Stomach (tissue), 9 donors: ENCODE results near the gene BRMS1L. TPM values are rescaled to one million over a fixed set of nuclear protein-coding genes. Genes with fewer than 3 reads are reported as not detected.

Experiments used
- DNase-seq, 2 donors: peaks; one replicate each; pipeline versions ENCODE4 v3.0.0 to v3.0.0-alpha.2; 2013 to 2019
- H3K27ac ChIP-seq, 5 donors: fragments of 200-600 bp in 4 of 5; sonication (generic) in 4 of 5; one replicate each; pipeline ENCODE4 v1.5.1; 2013 to 2019; ENCODE audit warnings: mild to moderate bottlenecking in 1 of 5, moderate library complexity in 1 of 5
- H3K27me3 ChIP-seq, 3 donors: fragments of 200-600 bp; sonication (generic); one replicate each; pipeline ENCODE4 v1.5.1; 2017 to 2019; ENCODE audit warnings: mixed run types in 1 of 3
- H3K36me3 ChIP-seq, 4 donors: fragments of 200-600 bp; sonication (generic); 1 replicate in 3 of 4; 2 replicates in 1 of 4; pipeline ENCODE4 v1.5.1; 2016 to 2019
- H3K4me1 ChIP-seq, 4 donors: fragments of 200-600 bp; sonication (generic); one replicate each; pipeline ENCODE4 v1.5.1; 2016 to 2019
- H3K4me3 ChIP-seq, 4 donors: fragments of 200-600 bp; sonication (generic) in 3 of 4; one replicate each; pipeline ENCODE4 v1.5.1; 2016 to 2019; ENCODE audit warnings: mild to moderate bottlenecking in 1 of 4
- H3K9me3 ChIP-seq, 4 donors: fragments of 200-600 bp; sonication (generic); one replicate each; pipeline ENCODE4 v1.5.1; 2016 to 2019
- CTCF ChIP-seq, 7 experiments: fragments of 450-650 bp in 4 of 7; fragments of 200-600 bp in 3 of 7; sonication (generic) in 3 of 7; IDR thresholded peaks; one replicate each; pipeline ENCODE4 v1.5.1; 2016 to 2019; ENCODE audit warnings: antibody characterized with exemption in 7 of 7, control low read depth in 2 of 7, mild to moderate bottlenecking in 1 of 7
- EP300 ChIP-seq: sonication (generic); formaldehyde crosslinking; IDR thresholded peaks from one replicate; pipeline ENCODE4 v1.6.1; 2017; ENCODE audit warnings: antibody characterized with exemption
- POLR2A ChIP-seq, 4 donors: fragments of 450-650 bp; IDR thresholded peaks; one replicate each; pipeline ENCODE4 v1.6.1; 2016; ENCODE audit warnings: antibody characterized with exemption in 4 of 4, control low read depth in 2 of 4, mild to moderate bottlenecking in 1 of 4, moderate library complexity in 1 of 4
- POLR2AphosphoS5 ChIP-seq, 3 donors: sonication (generic); formaldehyde crosslinking; IDR thresholded peaks; one replicate each; pipeline ENCODE4 v1.6.1; 2016; ENCODE audit warnings: antibody characterized with exemption in 3 of 3
- WGBS, 5 donors: extraction: QIAGEN DNeasy Blood & Tissue Kit in 3 of 5; methylation state at CpG; one replicate each; pipeline versions ENCODE4 v1.1.5 to v1.1.7; 2013 to 2018; 5-methylcytosine and 5-hydroxymethylcytosine counted together
- intact Hi-C: fragments of 100-400 bp; cut with DNase I; formaldehyde crosslinking; loops from one replicate; pipeline ENCODE4 v1.15.1; 2023; ENCODE audit warnings: low total_unique reads
- polyA plus RNA-seq, 3 donors: library from polyadenylated mRNA; stranded (reverse); fragments of 200-250 nt; gene quantifications; one replicate each; pipeline ENCODE4 v1.2.3, GENCODE V29; 2013
- total RNA-seq, 5 donors: library from RNA; depleted of rRNA; stranded (reverse); fragments of >200 nt; gene quantifications; one replicate each; pipeline versions ENCODE4 v1.1.0 to v1.2.3, GENCODE V29; 2014 to 2016
- donor health status: healthy with polysubstance abuse.
- donor health status: Bipolar disorder and iron deficiency.
- donor health status: healthy.

The BRMS1L gene
- total and polyA plus RNA-seq, 8 donors: 1.4 to 9.7 (median 5.8) TPM; not detected in 1

GRCh38 chr14:35783699-35784098, 42.4 kb upstream of the BRMS1L start:
- no peak for DNase-seq

GRCh38 chr14:35786856-35787255, 39.3 kb upstream of the BRMS1L start:
- Histone ChIP-seq H3K27ac (no peak overlapping the region), H3K27me3 (no peaks in the 10 kb centered on the region), H3K4me3 (no peak overlapping the region), H3K9me3 (peaks cover 0 to 1% (median 0%) of the 10 kb centered on the region in 4 donors), H3K4me1 (peaks cover 0 to 18% (median 0%) of the 10 kb centered on the region in 4 donors), H3K36me3 (no peaks in the 10 kb centered on the region)
- TF ChIP-seq POLR2A (IDR thresholded peaks at IDR 0.05): no peak
- no peak for TF ChIP-seq EP300
- TF ChIP-seq POLR2AphosphoS5 (IDR thresholded peaks at IDR 0.05): no peak
- TF ChIP-seq CTCF (IDR thresholded peaks at IDR 0.05): no peak
- WGBS, 5 donors: 78 to 96% (median 90%) methylated on average over 2 of the region's 2 CpGs
- DNase-seq: no peak
- intact Hi-C loops: no loop called here

More at GRCh38 chr14:35783699-35784098, 42.4 kb upstream of the BRMS1L start:
- WGBS, 5 donors: 43 to 63% (median 54%) methylated on average over 1 of the region's 1 CpG
- Histone ChIP-seq H3K36me3 (no peaks in the 10 kb centered on the region), H3K4me3 (no peak overlapping the region), H3K9me3 (peaks cover 0 to 22% (median 4%) of the 10 kb centered on the region in 4 donors), H3K4me1 (peaks cover 0 to 18% (median 0%) of the 10 kb centered on the region in 4 donors), H3K27me3 (no peaks in the 10 kb centered on the region), H3K27ac (no peak overlapping the region)
- TF ChIP-seq POLR2A (IDR thresholded peaks at IDR 0.05) (no peak), POLR2AphosphoS5 (IDR thresholded peaks at IDR 0.05) (no peak), EP300 (no peak), CTCF (IDR thresholded peaks at IDR 0.05) (no peak)
- intact Hi-C loops: no loop called here

GRCh38 chr14:35789651-35790050, 36.5 kb upstream of the BRMS1L start:
- intact Hi-C loops: no loop called here
- no peaks in the 10 kb centered on the region for H3K27me3 ChIP-seq
- TF ChIP-seq POLR2A (IDR thresholded peaks at IDR 0.05) (no peak), EP300 (no peak), CTCF (IDR thresholded peaks at IDR 0.05) (no peak), POLR2AphosphoS5 (IDR thresholded peaks at IDR 0.05) (no peak)
- peaks cover 0 to 3% (median 0%) of the 10 kb centered on the region in 4 donors for H3K36me3 ChIP-seq
- WGBS, 5 donors: 83 to 96% (median 91%) methylated on average over 4 of the region's 4 CpGs
- peaks cover 0 to 18% (median 0%) of the 10 kb centered on the region in 4 donors for H3K4me1 ChIP-seq
- no peak for DNase-seq
- H3K9me3 ChIP-seq: no peaks in the 10 kb centered on the region
- no peak overlapping the region for H3K4me3 ChIP-seq
- H3K27ac ChIP-seq: no peak overlapping the region

- no peak for DNase-seq
- H3K9me3 ChIP-seq: no peaks in the 10 kb centered on the region
- peaks cover 0 to 38% (median 15%) of the 10 kb centered on the region in 4 donors for H3K4me1 ChIP-seq
- no peak overlapping the region for H3K27ac ChIP-seq
- no peak overlapping the region for H3K4me3 ChIP-seq
- no peak for TF ChIP-seq POLR2A (IDR thresholded peaks at IDR 0.05)
- no peak for TF ChIP-seq EP300
- TF ChIP-seq POLR2AphosphoS5 (IDR thresholded peaks at IDR 0.05): no peak
- no peak for TF ChIP-seq CTCF (IDR thresholded peaks at IDR 0.05)
- H3K36me3 ChIP-seq: peaks cover 0 to 3% (median 0%) of the 10 kb centered on the region in 4 donors
- no peaks in the 10 kb centered on the region for H3K27me3 ChIP-seq
- 92 to 98% (median 95%) methylated on average over 6 of the region's 6 CpGs for WGBS, 5 donors
- intact Hi-C loops: no loop called here
Measured at GRCh38 chr14:35797796-35798195, 28.3 kb upstream of the BRMS1L start.
